Measurements from ENCODE around the gene SRL. TPM values are rescaled to one million over a fixed set of nuclear protein-coding genes. Genes with fewer than 3 reads are reported as not detected.

The SRL gene
- polyA plus RNA-seq, 1 donor from 2014 or later, result not detected

DNA sequence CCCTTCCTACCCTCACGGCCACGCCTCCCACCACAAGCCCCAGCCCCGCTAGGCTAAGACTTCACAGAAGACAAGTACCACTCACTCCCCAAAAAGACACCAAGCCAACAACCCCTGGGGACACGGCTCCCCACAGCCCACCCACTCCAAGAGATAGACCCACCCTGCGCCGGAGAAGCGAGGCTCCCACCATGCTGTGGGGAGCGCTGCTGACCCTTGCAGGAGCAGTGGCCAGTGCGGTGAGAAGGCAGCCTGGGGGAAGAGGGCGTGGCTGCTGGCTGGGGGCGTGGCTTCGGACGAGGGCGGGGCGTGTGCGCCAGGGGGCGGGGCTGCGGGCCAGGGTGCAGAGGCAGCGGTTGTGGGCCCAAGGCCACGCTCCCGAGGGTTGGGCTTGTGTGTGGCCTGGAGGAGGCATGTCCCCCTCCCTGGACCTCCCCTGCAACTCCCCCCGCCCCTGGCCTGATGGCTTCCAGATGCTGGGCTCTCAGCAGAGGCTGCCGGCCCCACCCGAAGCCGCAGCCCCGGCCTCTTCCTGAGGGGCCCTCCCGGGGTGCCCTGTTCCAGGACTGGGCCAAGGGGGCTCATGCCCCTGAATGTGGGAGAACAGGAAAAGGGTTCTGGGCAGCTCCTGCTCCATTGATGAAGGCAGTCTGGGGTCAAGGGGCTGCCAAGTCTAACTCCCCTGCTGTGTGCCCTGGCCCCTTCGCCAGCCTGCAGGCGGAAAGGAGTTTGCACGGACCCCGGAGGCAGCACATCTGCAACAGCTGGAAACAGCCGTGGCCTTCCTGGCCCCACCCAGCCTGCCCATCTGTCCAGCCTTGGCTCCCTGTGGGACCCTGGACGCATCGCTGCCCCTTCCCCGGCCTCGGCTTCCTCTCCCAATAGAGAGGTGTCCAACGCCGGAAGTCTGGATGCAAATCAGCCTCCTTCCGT lies 21.9 kb upstream of the SRL start:
- H3F3A ChIP-seq (ENCODE audit: insufficient read depth, low read length, poor library complexity, severe bottlenecking), result no peaks in the 10 kb centered on the region
- TF ChIP-seq POLR2AphosphoS5 (IDR thresholded peaks at IDR 0.05) (no peak), EP300 (conservative IDR thresholded peaks at IDR 0.05; ENCODE audit: poor library complexity, severe bottlenecking) (no peak), TAF1 (IDR thresholded peaks at IDR 0.05; ENCODE audit: low read depth) (no peak), RAD21 (conservative IDR thresholded peaks at IDR 0.05) (no peak), SMC3 (conservative IDR thresholded peaks at IDR 0.05; ENCODE audit: poor library complexity) (no peak), MXI1 (conservative IDR thresholded peaks at IDR 0.05; ENCODE audit: poor library complexity, severe bottlenecking) (no peak), EZH2 (IDR thresholded peaks at IDR 0.05; ENCODE audit: borderline replicate concordance, insufficient read depth, low read length, poor library complexity, severe bottlenecking) (no peak)
- TF ChIP-seq, protein P1, sequence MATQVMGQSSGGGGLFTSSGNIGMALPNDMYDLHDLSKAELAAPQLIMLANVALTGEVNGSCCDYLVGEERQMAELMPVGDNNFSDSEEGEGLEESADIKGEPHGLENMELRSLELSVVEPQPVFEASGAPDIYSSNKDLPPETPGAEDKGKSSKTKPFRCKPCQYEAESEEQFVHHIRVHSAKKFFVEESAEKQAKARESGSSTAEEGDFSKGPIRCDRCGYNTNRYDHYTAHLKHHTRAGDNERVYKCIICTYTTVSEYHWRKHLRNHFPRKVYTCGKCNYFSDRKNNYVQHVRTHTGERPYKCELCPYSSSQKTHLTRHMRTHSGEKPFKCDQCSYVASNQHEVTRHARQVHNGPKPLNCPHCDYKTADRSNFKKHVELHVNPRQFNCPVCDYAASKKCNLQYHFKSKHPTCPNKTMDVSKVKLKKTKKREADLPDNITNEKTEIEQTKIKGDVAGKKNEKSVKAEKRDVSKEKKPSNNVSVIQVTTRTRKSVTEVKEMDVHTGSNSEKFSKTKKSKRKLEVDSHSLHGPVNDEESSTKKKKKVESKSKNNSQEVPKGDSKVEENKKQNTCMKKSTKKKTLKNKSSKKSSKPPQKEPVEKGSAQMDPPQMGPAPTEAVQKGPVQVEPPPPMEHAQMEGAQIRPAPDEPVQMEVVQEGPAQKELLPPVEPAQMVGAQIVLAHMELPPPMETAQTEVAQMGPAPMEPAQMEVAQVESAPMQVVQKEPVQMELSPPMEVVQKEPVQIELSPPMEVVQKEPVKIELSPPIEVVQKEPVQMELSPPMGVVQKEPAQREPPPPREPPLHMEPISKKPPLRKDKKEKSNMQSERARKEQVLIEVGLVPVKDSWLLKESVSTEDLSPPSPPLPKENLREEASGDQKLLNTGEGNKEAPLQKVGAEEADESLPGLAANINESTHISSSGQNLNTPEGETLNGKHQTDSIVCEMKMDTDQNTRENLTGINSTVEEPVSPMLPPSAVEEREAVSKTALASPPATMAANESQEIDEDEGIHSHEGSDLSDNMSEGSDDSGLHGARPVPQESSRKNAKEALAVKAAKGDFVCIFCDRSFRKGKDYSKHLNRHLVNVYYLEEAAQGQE (IDR thresholded peaks at IDR 0.05; ENCODE audit: borderline replicate concordance), result no peak
- TF ChIP-seq, protein P2, sequence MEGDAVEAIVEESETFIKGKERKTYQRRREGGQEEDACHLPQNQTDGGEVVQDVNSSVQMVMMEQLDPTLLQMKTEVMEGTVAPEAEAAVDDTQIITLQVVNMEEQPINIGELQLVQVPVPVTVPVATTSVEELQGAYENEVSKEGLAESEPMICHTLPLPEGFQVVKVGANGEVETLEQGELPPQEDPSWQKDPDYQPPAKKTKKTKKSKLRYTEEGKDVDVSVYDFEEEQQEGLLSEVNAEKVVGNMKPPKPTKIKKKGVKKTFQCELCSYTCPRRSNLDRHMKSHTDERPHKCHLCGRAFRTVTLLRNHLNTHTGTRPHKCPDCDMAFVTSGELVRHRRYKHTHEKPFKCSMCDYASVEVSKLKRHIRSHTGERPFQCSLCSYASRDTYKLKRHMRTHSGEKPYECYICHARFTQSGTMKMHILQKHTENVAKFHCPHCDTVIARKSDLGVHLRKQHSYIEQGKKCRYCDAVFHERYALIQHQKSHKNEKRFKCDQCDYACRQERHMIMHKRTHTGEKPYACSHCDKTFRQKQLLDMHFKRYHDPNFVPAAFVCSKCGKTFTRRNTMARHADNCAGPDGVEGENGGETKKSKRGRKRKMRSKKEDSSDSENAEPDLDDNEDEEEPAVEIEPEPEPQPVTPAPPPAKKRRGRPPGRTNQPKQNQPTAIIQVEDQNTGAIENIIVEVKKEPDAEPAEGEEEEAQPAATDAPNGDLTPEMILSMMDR (IDR thresholded peaks at IDR 0.05; ENCODE audit: poor library complexity, severe bottlenecking), result no peak
- no peak overlapping the region for H3K4me2 ChIP-seq (ENCODE audit: low read length)
- no peaks in the 10 kb centered on the region for H3K9me2 ChIP-seq (ENCODE audit: insufficient read depth, low read length)
- H3K9me3 ChIP-seq (ENCODE audit: low read length), result no peaks in the 10 kb centered on the region
- H4K20me1 ChIP-seq (ENCODE audit: insufficient read depth), result no peaks in the 10 kb centered on the region
- no peaks in the 10 kb centered on the region for H3K79me2 ChIP-seq (replicated peaks; ENCODE audit: insufficient read depth, low read length)
- no peak overlapping the region for H3K9ac ChIP-seq (ENCODE audit: low read length)
- no peaks in the 10 kb centered on the region for H3K36me3 ChIP-seq (ENCODE audit: insufficient read depth, low read length)
- no peak overlapping the region for H2AFZ ChIP-seq (ENCODE audit: low read depth, low read length)
- H3K4me3 ChIP-seq (ENCODE audit: low read length), result no peak overlapping the region
- no peak overlapping the region for H3K27ac ChIP-seq (ENCODE audit: low read length)
- no peaks in the 10 kb centered on the region for H3K27me3 ChIP-seq (ENCODE audit: insufficient read depth, low read depth, low read length)

DNA sequence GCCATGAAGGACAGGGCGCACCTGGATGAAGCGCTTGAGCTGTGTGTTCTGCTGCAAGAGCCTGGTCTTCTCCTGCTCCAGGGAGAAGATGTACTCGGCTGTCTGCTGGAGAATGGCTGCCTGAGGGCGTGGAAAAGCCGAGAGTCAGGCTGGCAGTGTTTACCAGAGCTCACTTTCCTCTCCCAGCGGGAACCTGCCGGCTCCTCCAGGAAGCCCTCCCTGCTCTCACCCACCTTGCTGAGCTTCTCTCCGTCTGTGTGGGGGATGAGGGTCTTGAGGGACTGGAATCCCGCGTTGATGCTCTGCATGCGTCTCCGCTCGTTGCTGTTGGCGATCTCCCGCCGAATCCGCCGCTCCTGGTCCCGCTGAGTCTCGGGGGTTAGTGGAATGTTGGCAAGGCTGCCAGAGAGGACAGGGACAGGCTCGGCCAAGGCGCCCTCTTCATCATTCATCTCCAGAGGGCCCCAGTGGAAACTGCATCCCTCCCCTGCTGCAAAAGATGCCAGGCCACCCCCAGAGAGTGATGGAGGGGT lies 20.5 kb upstream of the SRL start:
- H3F3A ChIP-seq (ENCODE audit: insufficient read depth, low read length, poor library complexity, severe bottlenecking), result no peaks in the 10 kb centered on the region
- TF ChIP-seq RAD21 (conservative IDR thresholded peaks at IDR 0.05) (no peak), TAF1 (IDR thresholded peaks at IDR 0.05; ENCODE audit: low read depth) (no peak), MXI1 (conservative IDR thresholded peaks at IDR 0.05; ENCODE audit: poor library complexity, severe bottlenecking) (no peak), EP300 (conservative IDR thresholded peaks at IDR 0.05; ENCODE audit: poor library complexity, severe bottlenecking) (no peak)
- TF ChIP-seq, protein P2 (IDR thresholded peaks at IDR 0.05; ENCODE audit: poor library complexity, severe bottlenecking), result no peak
- H3K4me2 ChIP-seq (ENCODE audit: low read length), result no peak overlapping the region
- H3K27ac ChIP-seq (ENCODE audit: low read length), result no peak overlapping the region
- H3K4me3 ChIP-seq (ENCODE audit: low read length), result no peak overlapping the region
- no peaks in the 10 kb centered on the region for H4K20me1 ChIP-seq (ENCODE audit: insufficient read depth)
- H3K9me2 ChIP-seq (ENCODE audit: insufficient read depth, low read length), result no peaks in the 10 kb centered on the region
- no peaks in the 10 kb centered on the region for H3K36me3 ChIP-seq (ENCODE audit: insufficient read depth, low read length)
- H2AFZ ChIP-seq (ENCODE audit: low read depth, low read length), result no peak overlapping the region
- H3K9me3 ChIP-seq (ENCODE audit: low read length), result no peaks in the 10 kb centered on the region
- H3K9ac ChIP-seq (ENCODE audit: low read length), result no peak overlapping the region
- no peaks in the 10 kb centered on the region for H3K79me2 ChIP-seq (replicated peaks; ENCODE audit: insufficient read depth, low read length)
- no peaks in the 10 kb centered on the region for H3K27me3 ChIP-seq (ENCODE audit: insufficient read depth, low read depth, low read length)
